Measurements from ENCODE around the gene OTOS. TPM values are rescaled to one million over a fixed set of nuclear protein-coding genes. Genes with fewer than 3 reads are reported as not detected.

OTOS gene
- total RNA-seq, 1 donor: not detected

- H3K79me2 ChIP-seq (ENCODE audit: insufficient read depth, low read length): no peaks in the 10 kb centered on the region
- no peak overlapping the region for H3K4me2 ChIP-seq (ENCODE audit: insufficient read depth, low read length)
- no peak overlapping the region for H3K27ac ChIP-seq (ENCODE audit: low read depth, low read length)
- no peak for TF ChIP-seq CTCF (IDR thresholded peaks at IDR 0.05; ENCODE audit: extremely low read depth, low read depth, low read length)
- H4K20me1 ChIP-seq (ENCODE audit: insufficient read depth, low read length): no peaks in the 10 kb centered on the region
- H2AFZ ChIP-seq (ENCODE audit: low read length): no peak overlapping the region
- no peaks in the 10 kb centered on the region for H3K36me3 ChIP-seq (ENCODE audit: insufficient read depth, low read length)
- no peaks in the 10 kb centered on the region for H3K27me3 ChIP-seq (ENCODE audit: insufficient read depth, low read length)
- no peaks in the 10 kb centered on the region for H3K9me3 ChIP-seq (ENCODE audit: low read depth, low read length)
- no peak overlapping the region for H3K4me3 ChIP-seq (ENCODE audit: insufficient read depth, low read length)
- H3K4me1 ChIP-seq (ENCODE audit: insufficient read depth, low read length): no peaks in the 10 kb centered on the region
- DNase-seq (ENCODE audit: insufficient read length, low spot score, missing footprints): peak; percentile 35
Observed at GRCh38 chr2:240164586-240164985, 24.1 kb upstream of the OTOS start.

DNA sequence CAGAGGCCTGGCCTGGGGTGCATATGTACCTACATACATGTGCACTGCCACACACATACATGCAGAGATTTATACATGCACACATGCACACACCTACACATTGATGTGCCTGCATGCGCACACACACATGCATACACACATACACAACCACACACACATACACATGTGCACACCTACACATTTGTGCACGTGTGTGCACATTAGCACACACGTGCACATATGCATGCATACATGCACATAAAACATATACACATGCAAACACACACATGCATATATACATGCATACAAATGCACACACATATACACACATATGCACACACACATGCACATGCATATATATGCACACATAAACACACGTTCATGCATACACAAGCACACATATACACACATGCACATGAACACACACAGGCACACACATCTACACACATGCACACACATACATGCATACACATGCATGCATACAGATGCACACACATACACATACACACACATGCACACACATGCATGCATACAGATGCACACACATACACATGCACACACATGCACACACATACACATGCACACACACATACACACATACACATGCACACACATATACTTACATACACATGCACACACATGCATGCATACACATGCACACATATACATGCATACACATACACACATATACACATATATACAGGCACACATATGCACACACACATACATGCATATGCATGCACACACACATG, 23.6 kb upstream of the OTOS start:
- Histone ChIP-seq H3K9me3 (ENCODE audit: low read depth, low read length) (no peaks in the 10 kb centered on the region), H3K4me3 (ENCODE audit: insufficient read depth, low read length) (no peak overlapping the region), H2AFZ (ENCODE audit: low read length) (no peak overlapping the region), H3K27ac (ENCODE audit: low read depth, low read length) (no peak overlapping the region), H3K27me3 (ENCODE audit: insufficient read depth, low read length) (no peaks in the 10 kb centered on the region), H4K20me1 (ENCODE audit: insufficient read depth, low read length) (no peaks in the 10 kb centered on the region), H3K4me1 (ENCODE audit: insufficient read depth, low read length) (no peaks in the 10 kb centered on the region), H3K36me3 (ENCODE audit: insufficient read depth, low read length) (no peaks in the 10 kb centered on the region), H3K79me2 (ENCODE audit: insufficient read depth, low read length) (no peaks in the 10 kb centered on the region), H3K4me2 (ENCODE audit: insufficient read depth, low read length) (no peak overlapping the region)
- no peak for DNase-seq (ENCODE audit: insufficient read length, low spot score, missing footprints)
- TF ChIP-seq CTCF (IDR thresholded peaks at IDR 0.05; ENCODE audit: extremely low read depth, low read depth, low read length): no peak

DNA sequence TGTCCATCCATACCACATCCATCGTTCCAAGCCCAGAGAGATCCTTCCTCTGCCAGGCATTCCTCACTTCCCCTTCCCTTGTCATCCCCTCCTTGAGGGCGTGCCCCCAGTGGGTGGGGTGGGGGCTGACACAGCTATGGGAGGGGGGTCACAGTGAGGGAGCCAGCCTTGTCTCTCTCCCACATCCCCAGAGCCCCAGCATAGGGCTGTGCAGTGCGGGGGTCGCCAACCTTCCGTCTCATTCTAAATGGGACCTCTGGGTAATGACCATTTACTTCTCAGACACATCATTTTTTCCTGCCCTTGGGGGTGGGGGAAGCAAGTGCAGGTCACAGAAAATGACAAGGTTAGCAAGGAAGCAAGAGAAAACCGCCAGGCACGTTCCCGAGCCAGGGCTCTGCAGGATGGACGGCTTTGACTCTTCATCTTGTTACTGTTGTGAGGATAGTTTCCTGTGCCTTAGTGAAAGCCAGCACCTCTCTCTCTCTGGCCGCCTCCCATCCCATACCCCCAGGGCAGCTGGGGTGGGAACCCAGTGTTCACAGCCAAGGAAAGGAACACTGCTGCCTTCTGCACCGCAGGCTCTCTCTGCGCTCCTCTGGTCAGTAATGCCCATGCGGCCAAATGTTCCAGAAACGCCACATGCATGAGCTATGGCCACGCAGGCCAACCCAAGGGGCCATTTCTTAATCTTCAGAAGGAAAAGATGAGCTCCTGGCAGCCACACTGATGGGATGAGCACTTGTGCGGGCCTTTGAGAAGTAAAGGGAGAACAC, 22.7 kb upstream of the OTOS start:
- no peak overlapping the region for H3K27ac ChIP-seq (ENCODE audit: low read depth, low read length)
- no peak overlapping the region for H3K4me3 ChIP-seq (ENCODE audit: insufficient read depth, low read length)
- H4K20me1 ChIP-seq (ENCODE audit: insufficient read depth, low read length): no peaks in the 10 kb centered on the region
- H3K36me3 ChIP-seq (ENCODE audit: insufficient read depth, low read length): no peaks in the 10 kb centered on the region
- no peaks in the 10 kb centered on the region for H3K79me2 ChIP-seq (ENCODE audit: insufficient read depth, low read length)
- H3K27me3 ChIP-seq (ENCODE audit: insufficient read depth, low read length): no peaks in the 10 kb centered on the region
- TF ChIP-seq CTCF (IDR thresholded peaks at IDR 0.05; ENCODE audit: extremely low read depth, low read depth, low read length): no peak
- no peaks in the 10 kb centered on the region for H3K4me1 ChIP-seq (ENCODE audit: insufficient read depth, low read length)
- no peak overlapping the region for H2AFZ ChIP-seq (ENCODE audit: low read length)
- H3K4me2 ChIP-seq (ENCODE audit: insufficient read depth, low read length): no peak overlapping the region
- H3K9me3 ChIP-seq (ENCODE audit: low read depth, low read length): no peaks in the 10 kb centered on the region
- peak; percentile 72 for DNase-seq (ENCODE audit: insufficient read length, low spot score, missing footprints)

GRCh38 chr2:240162531-240162930, 22.1 kb upstream of the OTOS start:
- Histone ChIP-seq H4K20me1 (ENCODE audit: insufficient read depth, low read length) (no peaks in the 10 kb centered on the region), H3K4me3 (ENCODE audit: insufficient read depth, low read length) (no peak overlapping the region), H3K27me3 (ENCODE audit: insufficient read depth, low read length) (no peaks in the 10 kb centered on the region), H3K79me2 (ENCODE audit: insufficient read depth, low read length) (no peaks in the 10 kb centered on the region), H3K27ac (ENCODE audit: low read depth, low read length) (no peak overlapping the region), H3K36me3 (ENCODE audit: insufficient read depth, low read length) (no peaks in the 10 kb centered on the region), H2AFZ (ENCODE audit: low read length) (no peak overlapping the region), H3K4me2 (ENCODE audit: insufficient read depth, low read length) (no peak overlapping the region), H3K4me1 (ENCODE audit: insufficient read depth, low read length) (no peaks in the 10 kb centered on the region), H3K9me3 (ENCODE audit: low read depth, low read length) (no peaks in the 10 kb centered on the region)
- no peak for TF ChIP-seq CTCF (IDR thresholded peaks at IDR 0.05; ENCODE audit: extremely low read depth, low read depth, low read length)
- peak; percentile 6 for DNase-seq (ENCODE audit: insufficient read length, low spot score, missing footprints)
